ENCODE measurements around the gene AVEN. TPM values are rescaled to one million over a fixed set of nuclear protein-coding genes. Genes with fewer than 3 reads are reported as not detected.

The AVEN gene
- total RNA-seq (2021; fragmentation: NEBNext Ultra II Directional; extraction: Animal tissue kit (Norgen Biotek cat#: 25700)) (14.6 and 17.0 TPM in 2 replicates), polyA plus RNA-seq (2011; rRNA removed) (3.7 and 5.5 TPM in 2 replicates), polyA minus RNA-seq (2011; rRNA and poly(A)+ RNA removed) (3.9 and 4.9 TPM in 2 replicates)
- polyA plus RNA-seq (2011; cell fraction: cytosol; rRNA removed): 7.0 TPM
- polyA plus RNA-seq (2011; cell fraction: nucleus; rRNA removed): 4.2 TPM
- polyA plus RNA-seq (2012, experiment 1 of 2): 13.8 to 16.8 TPM (median 14.8 TPM) in 4 replicates
- 11.9 TPM for polyA plus RNA-seq (2012, experiment 2 of 2)
- 7.9 TPM for polyA plus RNA-seq (2013, experiment 1 of 2)
- 7.7 TPM for polyA plus RNA-seq (2013, experiment 2 of 2)
- 5.1 TPM for polyA minus RNA-seq (2011; cell fraction: cytosol; rRNA and poly(A)+ RNA removed)
- polyA minus RNA-seq (2011; cell fraction: nucleus; rRNA and poly(A)+ RNA removed): 7.1 TPM
- long read RNA-seq, experiment 1, transcript AVEN-201 (6 exons, 1,605 nt): major isoform, 9 of 21 reads
- long read RNA-seq, experiment 1, partial matches to known transcripts: 7 of 21 reads
- long read RNA-seq, experiment 1, other reads (novel, unspliced or antisense): 5 of 21 reads
- long read RNA-seq, experiment 2, partial matches to known transcripts: 1 of 1 reads
- long read RNA-seq, experiment 2, other reads (novel, unspliced or antisense): 0 of 1 reads

DNA sequence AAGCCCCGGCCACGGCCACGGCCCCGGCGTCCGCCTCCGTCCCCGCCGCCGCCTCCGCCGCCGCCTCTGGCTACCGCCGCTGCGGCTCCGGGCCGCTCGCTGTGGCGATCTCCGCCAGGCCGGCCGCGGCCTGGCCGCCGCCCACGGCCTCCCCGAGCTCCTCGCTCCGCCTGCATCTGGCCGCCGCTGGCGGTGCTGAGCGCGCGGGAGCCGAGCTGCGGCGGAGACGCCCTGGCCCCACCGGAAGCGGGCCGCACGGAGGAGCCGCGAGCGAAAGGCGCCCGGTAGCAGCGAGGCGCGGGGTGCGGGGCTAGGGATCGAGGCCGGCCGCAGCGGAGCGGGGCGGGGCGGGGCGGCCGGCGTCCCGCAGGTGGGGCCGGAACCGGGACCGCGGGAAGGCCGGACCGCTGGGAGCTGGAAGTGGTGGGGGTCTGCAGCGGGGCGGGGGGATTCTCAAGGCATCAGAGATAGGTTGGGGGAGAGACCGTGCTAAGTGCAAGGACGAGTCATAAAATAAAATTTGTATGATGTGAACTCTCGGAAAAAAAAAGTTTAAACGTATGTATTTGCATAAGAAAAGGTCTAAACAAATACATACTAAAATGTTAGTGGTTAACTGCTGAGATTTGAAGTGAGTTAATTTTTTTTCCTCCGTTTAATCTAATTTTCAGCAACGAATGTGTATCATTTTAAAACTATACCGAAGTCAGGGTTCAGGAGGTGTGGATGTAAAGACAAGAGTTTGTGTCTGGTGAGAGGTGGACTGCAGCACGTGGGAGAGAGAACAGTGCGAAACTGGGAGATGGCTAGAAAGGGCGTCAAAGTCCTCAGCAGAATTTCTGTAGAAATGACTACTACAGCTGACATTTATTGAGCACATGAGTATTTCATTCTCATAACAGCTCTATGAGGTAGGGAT lies at the start of gene AVEN:
Gene AVEN (minus strand): TSS at position 334 of the 919 bp plus-strand sequence. CDS start 158 bp downstream, at position 176.
- H3K36me3 ChIP-seq (ENCODE audit: control insufficient read depth in 2 of 4, insufficient read depth in 4 of 4, low read length in 3 of 4): no peaks in the 10 kb centered on the region
- H4K8ac ChIP-seq (ENCODE audit: extremely low read depth, insufficient read depth, low read length): peak within 1 kb of the TSS; percentile 95
- no peak within 1 kb of the TSS for H2BK20ac ChIP-seq (ENCODE audit: low read length)
- no peak within 1 kb of the TSS for H2BK15ac ChIP-seq (ENCODE audit: low read length)
- H3K4me1 ChIP-seq (replicated peaks in 1 of 4; ENCODE audit: control insufficient read depth in 3 of 4, insufficient read depth in 4 of 4, low read length in 3 of 4): peaks cover 0 to 6% (median 4%) of the 10 kb centered on the region in 4 experiments; a peak in 4 of 7 replicates
- no peaks in the 10 kb centered on the region for H3K9me3 ChIP-seq (ENCODE audit: insufficient read depth in 2 of 2, low read depth in 1 of 2, low read length in 1 of 2)
- 3% methylated on average over 38 of the region's 82 CpGs; no CpG with 5 or more reads in 1 of the 2 experiments for WGBS, 2 experiments (ENCODE audit: extremely low coverage in 1 of 2, insufficient coverage in 1 of 2, insufficient read length in 1 of 2, insufficient replicate concordance in 2 of 2, low coverage in 1 of 2, low lambda C conversion rate in 2 of 2, missing lambda C conversion rate in 1 of 2)
- peak within 1 kb of the TSS; percentile 3 to 97 (median 92); a peak in 5 of 7 replicates for H3K9ac ChIP-seq (replicated peaks in 1 of 4; ENCODE audit: extremely low read depth in 1 of 4, low read depth in 3 of 4, low read length in 3 of 4)
- peak within 1 kb of the TSS; percentile 79; the same call in 1 of the 2 replicates for H2BK5ac ChIP-seq (ENCODE audit: low read depth, low read length)
- FAIRE-seq (no peak), DNase-seq (ENCODE audit: low read depth in 1 of 2, low spot score in 2 of 2) (peak in 1 of 2 experiments; percentile 65)
- peak within 1 kb of the TSS; percentile 62 for H3K4ac ChIP-seq (replicated peaks; ENCODE audit: insufficient read length, low read depth, low read length)
- H4K91ac ChIP-seq (replicated peaks; ENCODE audit: insufficient read length, low read length): peak within 1 kb of the TSS; percentile 91
- H4K5ac ChIP-seq (ENCODE audit: insufficient read length, low read depth, low read length): peak within 1 kb of the TSS; percentile 72
- H3K23me2 ChIP-seq (ENCODE audit: low read depth, low read length): peaks cover 4% of the 10 kb centered on the region; the same call in 1 of the 2 replicates
- peak within 1 kb of the TSS; percentile 62 for H3K56ac ChIP-seq (replicated peaks; ENCODE audit: insufficient read length, low read depth, low read length)
- peak within 1 kb of the TSS; percentile 60 for H2BK120ac ChIP-seq (replicated peaks; ENCODE audit: low read depth, low read length)
- H2BK12ac ChIP-seq (ENCODE audit: low read depth, low read length): no peak within 1 kb of the TSS; the same call in 1 of the 2 replicates
- no peak within 1 kb of the TSS for H3K14ac ChIP-seq (ENCODE audit: insufficient read length)
- no peak within 1 kb of the TSS for H2AK5ac ChIP-seq (ENCODE audit: low read depth, low read length)
- H3K4me2 ChIP-seq (ENCODE audit: insufficient read depth in 1 of 2, low read depth in 2 of 2, low read length in 2 of 2): peak within 1 kb of the TSS; percentile 86 to 91
- POLR2A ChIA-PET (ENCODE audit: partially characterized antibody): interaction anchor here (0.6 kb wide), 1 partner anchor 8 kb away, joined by 3 read pairs; no protein-coding TSS in a partner anchor
- H3K79me1 ChIP-seq (ENCODE audit: low read depth, low read length): no peaks in the 10 kb centered on the region
- no peaks in the 10 kb centered on the region for H4K20me1 ChIP-seq (replicated peaks in 1 of 2; ENCODE audit: control insufficient read depth in 1 of 2, insufficient read depth in 2 of 2, low read length in 2 of 2)
- no peak within 1 kb of the TSS for H3K23ac ChIP-seq (ENCODE audit: insufficient read length)
- CTCF ChIA-PET (ENCODE audit: partially characterized antibody): interaction anchor here (0.6 to 1.8 kb wide), 2 partner anchors 23 to 189 kb away, joined by 3 to 6 read pairs; no protein-coding TSS in a partner anchor
- peak within 1 kb of the TSS; percentile 76; the same call in 1 of the 2 replicates for H3K27ac ChIP-seq (ENCODE audit: low read depth, low read length)
- H3K27me3 ChIP-seq (replicated peaks in 1 of 4; ENCODE audit: control insufficient read depth in 3 of 4, extremely low read depth in 1 of 4, insufficient read depth in 3 of 4, low read length in 3 of 4): peaks cover 11 to 18% (median 14%) of the 10 kb centered on the region in 4 experiments
- H3K79me2 ChIP-seq (ENCODE audit: control insufficient read depth in 1 of 2, insufficient read depth in 2 of 2, low read length in 2 of 2): peaks cover 0 to 14% of the 10 kb centered on the region in 2 experiments; a peak in 1 of 4 replicates
- H3K4me3 ChIP-seq (ENCODE audit: extremely low read depth in 1 of 4, insufficient read depth in 2 of 4, low read depth in 3 of 4, low read length in 4 of 4): peak within 1 kb of the TSS; percentile 56 to 89 (median 82)
- H3K18ac ChIP-seq (ENCODE audit: extremely low read depth, low read length): peak within 1 kb of the TSS; percentile 88
- H2AFZ ChIP-seq (ENCODE audit: low read length): peak within 1 kb of the TSS; percentile 47; the same call in 1 of the 2 replicates
- TF ChIP-seq MAX (IDR thresholded peaks at IDR 0.05): peak; percentile 64
- TF ChIP-seq EP300 (IDR thresholded peaks at IDR 0.05; ENCODE audit: borderline replicate concordance in 1 of 2, low read depth in 2 of 2, low read length in 2 of 2): 0 out of 3 replicates have a peak, but pooled peaks of 1 of the 2 experiments have one; percentile 9
- TF ChIP-seq SIN3A (conservative IDR thresholded peaks at IDR 0.05 in 1 of 2, IDR thresholded peaks at IDR 0.05 in 1 of 2; ENCODE audit: low read depth in 1 of 2, low read length in 2 of 2): 0 out of 4 replicates have a peak, but pooled peaks of 1 of the 2 experiments have one; percentile 5
- no peak for TF ChIP-seq YY1 (IDR thresholded peaks at IDR 0.05; ENCODE audit: low read depth, low read length)
- TF ChIP-seq PHF8 (conservative IDR thresholded peaks at IDR 0.05; ENCODE audit: low read depth, low read length): peak; percentile 14; the same call in 1 of the 2 replicates

Measured in H1 (cell line).